ENCODE measurements around the gene OR5M3. TPM values are rescaled to one million over a fixed set of nuclear protein-coding genes. Genes with fewer than 3 reads are reported as not detected.

The OR5M3 gene
- total RNA-seq, 1 donor, result not detected

DNA sequence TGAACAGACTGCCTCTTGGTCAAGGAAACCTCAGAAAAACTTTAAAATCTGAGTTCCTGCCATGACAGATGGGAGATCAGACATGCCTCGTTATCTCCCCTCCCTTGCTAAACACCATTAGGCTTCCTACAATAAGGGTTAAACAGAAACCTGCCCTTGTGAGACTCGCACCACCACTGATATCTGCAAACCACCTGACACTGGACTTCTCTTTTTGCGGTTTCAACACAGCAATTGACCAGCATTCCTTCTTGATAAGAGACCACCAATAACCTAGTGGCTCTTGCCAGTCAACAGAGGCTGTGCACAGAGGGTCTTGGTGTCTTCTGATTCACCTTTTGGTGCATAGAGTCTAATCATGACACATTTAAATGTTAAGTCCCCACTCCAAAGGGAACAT, 13.6 kb upstream of the OR5M3 start:
- no peak for DNase-seq (ENCODE audit: low read depth)

GRCh38 chr11:56474729-56475235, 1.6 kb upstream of the OR5M3 start:
- no peak overlapping the region for H3K4me3 ChIP-seq (ENCODE audit: low read depth, low read length)
- no peak for TF ChIP-seq CTCF (IDR thresholded peaks at IDR 0.05; ENCODE audit: insufficient read depth, low read depth, low read length)
- no peak for DNase-seq (ENCODE audit: low read depth)

More for the DNA sequence above, 13.6 kb upstream of the OR5M3 start:
- no peak for TF ChIP-seq CTCF (IDR thresholded peaks at IDR 0.05; ENCODE audit: insufficient read depth, low read depth, low read length)
- no peak overlapping the region for H3K4me3 ChIP-seq (ENCODE audit: low read depth, low read length)

GRCh38 chr11:56457076-56457475, 16.1 kb downstream of the OR5M3 start:
- no peak overlapping the region for H3K4me3 ChIP-seq (ENCODE audit: low read depth, low read length)
- DNase-seq (ENCODE audit: low read depth), result no peak
- TF ChIP-seq CTCF (IDR thresholded peaks at IDR 0.05; ENCODE audit: insufficient read depth, low read depth, low read length), result no peak

DNA sequence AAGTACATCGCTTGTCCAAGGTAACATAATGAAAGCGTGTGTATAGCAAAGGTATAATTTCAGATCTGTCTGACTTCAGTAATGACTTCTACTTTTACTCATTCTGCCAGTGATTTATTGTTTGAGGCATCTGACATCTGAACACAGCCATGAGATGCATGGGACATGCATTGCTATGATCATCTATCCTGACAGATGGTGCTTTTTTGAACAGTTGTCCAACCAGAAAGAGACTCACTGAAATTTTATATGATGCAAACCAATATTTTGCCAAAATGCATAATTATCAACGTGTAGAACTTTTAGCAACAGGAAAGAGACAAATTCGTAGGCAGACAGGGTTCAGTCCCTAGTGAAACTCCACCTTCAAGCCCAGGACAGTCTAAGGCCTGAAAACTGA, 19.6 kb downstream of the OR5M3 start:
- no peak for DNase-seq (ENCODE audit: low read depth)
- no peak for TF ChIP-seq CTCF (IDR thresholded peaks at IDR 0.05; ENCODE audit: insufficient read depth, low read depth, low read length)
- H3K4me3 ChIP-seq (ENCODE audit: low read depth, low read length), result no peak overlapping the region

Other genes starting within 250 kb of the OR5M3 start
- gene OR5T2, start 239.1 kb downstream of the OR5M3 start, total RNA-seq, result not detected in 2 replicates
- gene OR5T3, start 221.1 kb downstream of the OR5M3 start, total RNA-seq, result not detected in 2 replicates
- gene OR5T1, start 199.2 kb downstream of the OR5M3 start, total RNA-seq, result not detected in 2 replicates
- gene OR8H1, start 181.1 kb downstream of the OR5M3 start, total RNA-seq, result not detected in 2 replicates
- not detected in 2 replicates for gene OR8K3, start 158.2 kb downstream of the OR5M3 start, total RNA-seq
- gene OR8K1, start 127.3 kb downstream of the OR5M3 start, total RNA-seq, result not detected in 2 replicates
- not detected in 2 replicates for gene OR8J1, start 119.1 kb downstream of the OR5M3 start, total RNA-seq
- not detected in 2 replicates for gene OR8U1, start 97.7 kb downstream of the OR5M3 start, total RNA-seq
- not detected in 2 replicates for gene OR5AL1, start 60.7 kb downstream of the OR5M3 start, total RNA-seq
- gene OR5M8, start 18.0 kb upstream of the OR5M3 start, total RNA-seq, result not detected in 2 replicates
- gene OR5M11, start 69.9 kb upstream of the OR5M3 start, total RNA-seq, result not detected in 2 replicates
- gene OR5M10, start 104.4 kb upstream of the OR5M3 start, total RNA-seq, result not detected in 2 replicates
- gene OR5M1, start 141.5 kb upstream of the OR5M3 start, total RNA-seq, result not detected in 2 replicates
- not detected in 2 replicates for gene OR5AP2, start 169.1 kb upstream of the OR5M3 start, total RNA-seq
- gene OR5AR1, start 190.3 kb upstream of the OR5M3 start, total RNA-seq, result not detected in 2 replicates
- not detected in 2 replicates for gene OR9G1, start 225.7 kb upstream of the OR5M3 start, total RNA-seq